ENCODE measurements around the gene MEGF10. TPM values are rescaled to one million over a fixed set of nuclear protein-coding genes. Genes with fewer than 3 reads are reported as not detected.

MEGF10 gene
- polyA plus RNA-seq, 3 donors = not detected

GRCh38 chr5:127396490-127397155 lies 106.0 kb downstream of the MEGF10 start:
- Mint-ChIP-seq H3K9me3 (no peaks in the 10 kb centered on the region), H3K4me1 (peaks cover 27% of the 10 kb centered on the region), H3K36me3 (no peaks in the 10 kb centered on the region), H3K27ac (no peak overlapping the region), H3K4me3 (no peak overlapping the region), H3K27me3 (ENCODE audit: low read depth in 3 of 3) (peaks cover 0 to 1% (median 0%) of the 10 kb centered on the region in 3 donors)
- Histone ChIP-seq H3K27ac (ENCODE audit: low read depth in 1 of 2, low read length in 2 of 2) (no peak overlapping the region), H3K4me1 (ENCODE audit: control insufficient read depth in 1 of 2, insufficient read depth in 2 of 2, low read length in 2 of 2) (no peaks in the 10 kb centered on the region), H3K36me3 (replicated peaks in 1 of 2; ENCODE audit: control insufficient read depth in 1 of 2, insufficient read depth in 2 of 2, low read length in 2 of 2) (no peaks in the 10 kb centered on the region), H3K9me3 (replicated peaks in 1 of 2; ENCODE audit: control insufficient read depth in 1 of 2, insufficient read depth in 1 of 2, low read length in 2 of 2) (no peaks in the 10 kb centered on the region), H2AFZ (ENCODE audit: insufficient read depth, low read depth, low read length, poor library complexity, severe bottlenecking) (no peak overlapping the region), H3K9ac (ENCODE audit: insufficient read depth, low read length, poor library complexity, severe bottlenecking) (no peak overlapping the region), H4K20me1 (ENCODE audit: insufficient read depth, low read length) (no peaks in the 10 kb centered on the region), H3K79me2 (ENCODE audit: insufficient read depth, low read length) (no peaks in the 10 kb centered on the region), H3K27me3 (ENCODE audit: control insufficient read depth in 2 of 2, insufficient read depth in 2 of 2, low read length in 2 of 2) (no peaks in the 10 kb centered on the region), H3K4me3 (replicated peaks in 1 of 3; ENCODE audit: low read depth in 2 of 3, low read length in 3 of 3) (no peak overlapping the region), H3K4me2 (replicated peaks; ENCODE audit: extremely low read depth, low read length, poor library complexity, severe bottlenecking) (no peak overlapping the region)
- no peak for TF ChIP-seq CTCF (IDR thresholded peaks at IDR 0.05)
- intact Hi-C loops (cut with micrococcal nuclease) = no loop called here
- WGBS (ENCODE audit: insufficient coverage) = 96% methylated on average over 14 of the region's 15 CpGs
- no peak for DNase-seq

- H3K79me2 ChIP-seq (ENCODE audit: insufficient read depth, low read length) = no peaks in the 10 kb centered on the region
- no peaks in the 10 kb centered on the region for H3K36me3 ChIP-seq (replicated peaks in 1 of 2; ENCODE audit: control insufficient read depth in 1 of 2, insufficient read depth in 2 of 2, low read length in 2 of 2)
- no peak overlapping the region for H2AFZ ChIP-seq (ENCODE audit: insufficient read depth, low read depth, low read length, poor library complexity, severe bottlenecking)
- H3K36me3 Mint-ChIP-seq = no peaks in the 10 kb centered on the region
- H3K27ac Mint-ChIP-seq = no peak overlapping the region
- no peak for TF ChIP-seq CTCF (IDR thresholded peaks at IDR 0.05)
- no peaks in the 10 kb centered on the region for H4K20me1 ChIP-seq (ENCODE audit: insufficient read depth, low read length)
- peaks cover 0 to 1% (median 0%) of the 10 kb centered on the region in 3 donors for H3K27me3 Mint-ChIP-seq (ENCODE audit: low read depth in 3 of 3)
- WGBS (ENCODE audit: insufficient coverage) = 91% methylated on average over 1 of the region's 2 CpGs
- H3K4me1 ChIP-seq (ENCODE audit: control insufficient read depth in 1 of 2, insufficient read depth in 2 of 2, low read length in 2 of 2) = no peaks in the 10 kb centered on the region
- no peak overlapping the region for H3K4me2 ChIP-seq (replicated peaks; ENCODE audit: extremely low read depth, low read length, poor library complexity, severe bottlenecking)
- intact Hi-C loops (cut with micrococcal nuclease) = no loop called here
- H3K9me3 Mint-ChIP-seq = no peaks in the 10 kb centered on the region
- no peak overlapping the region for H3K4me3 Mint-ChIP-seq
- H3K4me1 Mint-ChIP-seq = peaks cover 21% of the 10 kb centered on the region
- no peak overlapping the region for H3K27ac ChIP-seq (ENCODE audit: low read depth in 1 of 2, low read length in 2 of 2)
- no peaks in the 10 kb centered on the region for H3K27me3 ChIP-seq (ENCODE audit: control insufficient read depth in 2 of 2, insufficient read depth in 2 of 2, low read length in 2 of 2)
- H3K9me3 ChIP-seq (replicated peaks in 1 of 2; ENCODE audit: control insufficient read depth in 1 of 2, insufficient read depth in 1 of 2, low read length in 2 of 2) = no peaks in the 10 kb centered on the region
- no peak overlapping the region for H3K4me3 ChIP-seq (replicated peaks in 1 of 3; ENCODE audit: low read depth in 2 of 3, low read length in 3 of 3)
- no peak for DNase-seq
- no peak overlapping the region for H3K9ac ChIP-seq (ENCODE audit: insufficient read depth, low read length, poor library complexity, severe bottlenecking)
Measured at GRCh38 chr5:127398508-127398907, 107.9 kb downstream of the MEGF10 start.
